GM21717 (cell line): ENCODE results near the gene TGFBR2.

ENCODE experiments used
- ATAC-seq: cut with Tn5 transposase; IDR thresholded peaks from one replicate; pipeline ENCODE4 v1.9.1; 2021; ENCODE audit warnings: mild to moderate bottlenecking, moderate library complexity; ENCODE audit not compliant: unreplicated experiment

The TGFBR2 gene

GRCh38 chr3:30606301-30607031 lies at the start of gene TGFBR2:
Gene TGFBR2, plus strand, starts transcription at chr3:30606601. Its CDS starts 283 bp downstream, at chr3:30606884.
- peak; percentile 73 for ATAC-seq

DNA sequence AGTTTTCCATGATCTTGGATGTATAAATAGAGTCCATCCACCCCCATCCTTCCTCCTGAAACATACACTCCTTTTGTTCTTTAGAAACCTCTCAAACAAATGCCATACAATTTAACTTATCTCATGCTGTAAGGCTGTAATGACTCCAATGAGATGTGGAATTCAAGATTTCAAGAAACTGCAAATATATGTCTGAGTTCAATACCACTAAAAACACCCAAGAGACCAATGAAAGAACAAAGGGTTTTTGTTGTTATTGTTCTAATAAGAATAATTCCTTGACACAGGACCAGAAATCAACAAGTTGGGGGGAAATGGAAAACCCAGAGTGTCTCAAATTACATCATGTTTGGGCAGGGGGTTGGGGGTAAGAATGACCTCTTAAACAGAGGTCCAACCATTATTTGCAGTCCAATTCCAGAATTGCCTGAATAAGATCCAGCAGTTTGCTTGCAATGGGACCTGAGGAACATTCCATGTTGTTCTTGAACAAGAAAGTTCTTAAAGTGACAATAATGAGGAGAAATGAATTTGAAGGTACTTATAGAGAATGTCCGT lies 48.6 kb upstream of the TGFBR2 start:
- no peak for ATAC-seq

DNA sequence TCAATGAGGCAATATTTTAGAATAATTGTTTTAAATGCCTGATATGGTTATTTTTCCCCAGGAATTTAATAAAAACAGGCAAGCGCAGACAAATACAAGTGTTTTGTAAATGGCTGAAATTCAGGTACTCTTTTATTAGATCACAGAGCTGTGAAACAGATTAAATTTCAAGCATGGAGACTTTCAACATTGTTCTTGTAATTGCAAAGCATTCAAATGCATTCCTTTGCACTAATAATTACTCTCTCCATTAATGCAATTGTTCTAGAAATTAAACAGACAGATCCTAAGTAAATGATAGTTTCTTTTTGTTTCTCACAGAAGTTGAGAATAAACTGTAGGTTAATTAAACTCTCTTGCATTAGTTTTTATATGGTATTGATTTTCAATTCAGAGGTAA lies 42.4 kb upstream of the TGFBR2 start:
- no peak for ATAC-seq

GRCh38 chr3:30567139-30567753 lies 39.2 kb upstream of the TGFBR2 start:
- no peak for ATAC-seq

DNA sequence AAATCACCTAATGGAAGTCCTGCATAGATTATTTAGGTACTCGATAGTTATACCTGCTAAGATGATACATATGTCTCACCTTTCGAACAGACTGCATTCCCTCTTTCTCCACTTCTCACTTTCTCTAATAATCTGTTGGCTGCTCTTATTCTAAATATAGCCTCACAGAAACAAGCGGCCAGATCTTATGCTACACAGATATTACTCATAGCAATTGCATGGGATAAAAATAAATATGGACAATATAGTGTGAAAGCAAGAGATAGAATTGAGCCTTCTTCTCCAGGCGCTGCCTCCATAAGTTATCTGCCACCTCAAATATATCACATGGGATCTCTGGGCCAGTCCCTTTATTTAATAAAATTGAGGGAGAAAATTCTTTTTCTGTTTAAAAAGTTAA lies 29.5 kb upstream of the TGFBR2 start:
- no peak for ATAC-seq

- ATAC-seq = peak; percentile 83
These were observed 28.6 kb upstream of the TGFBR2 start for GRCh38 chr3:30577788-30578187.

GRCh38 chr3:30578479-30578878 lies 27.9 kb upstream of the TGFBR2 start:
- ATAC-seq = no peak

GRCh38 chr3:30578986-30579579 lies 27.3 kb upstream of the TGFBR2 start:
- no peak for ATAC-seq

DNA sequence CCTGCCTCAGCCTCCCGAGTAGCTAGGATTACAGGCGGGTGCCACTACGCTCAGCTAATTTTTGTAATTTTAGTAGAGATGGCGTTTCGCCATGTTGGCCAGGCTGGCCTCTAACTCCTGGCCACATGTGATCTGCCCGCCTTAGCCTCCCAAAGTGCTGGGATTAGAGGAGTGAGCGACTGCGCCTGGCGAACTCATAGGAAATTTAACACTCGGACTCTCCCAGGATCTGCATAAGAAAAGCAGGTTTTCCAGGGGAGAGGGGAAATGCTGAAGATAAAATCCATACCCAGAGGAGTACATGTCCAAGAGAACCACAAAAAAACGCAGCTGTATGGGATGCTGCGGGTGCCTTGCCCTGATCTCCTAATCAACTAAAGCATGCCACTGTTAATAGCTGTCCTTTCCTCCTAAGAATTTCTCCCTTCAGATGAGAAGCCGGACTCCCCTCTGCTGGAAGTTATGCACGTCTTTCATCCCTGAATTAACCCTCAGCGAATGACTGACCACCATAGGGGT lies 25.3 kb upstream of the TGFBR2 start:
- no peak for ATAC-seq

- ATAC-seq = no peak
These were observed 24.4 kb upstream of the TGFBR2 start for GRCh38 chr3:30581982-30582381.

DNA sequence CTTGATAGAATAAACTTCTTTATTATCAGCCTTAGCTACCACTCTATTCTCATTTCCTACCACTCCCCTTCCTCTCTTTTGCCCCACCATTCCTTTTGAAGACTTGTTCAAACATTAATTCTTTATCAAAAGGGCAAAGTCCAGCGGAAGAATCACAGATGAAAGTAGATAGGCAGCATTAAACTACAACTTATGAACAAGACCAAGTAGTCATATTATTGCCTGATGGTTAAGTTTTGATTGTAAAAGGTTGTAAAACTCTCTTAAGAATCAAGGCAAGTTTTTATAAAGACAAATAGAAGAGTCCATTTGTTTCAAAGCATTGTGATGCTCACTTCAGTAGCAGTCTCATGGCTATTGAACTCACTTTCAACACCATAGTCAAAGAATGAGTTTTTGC lies 22.4 kb upstream of the TGFBR2 start:
- ATAC-seq = no peak

DNA sequence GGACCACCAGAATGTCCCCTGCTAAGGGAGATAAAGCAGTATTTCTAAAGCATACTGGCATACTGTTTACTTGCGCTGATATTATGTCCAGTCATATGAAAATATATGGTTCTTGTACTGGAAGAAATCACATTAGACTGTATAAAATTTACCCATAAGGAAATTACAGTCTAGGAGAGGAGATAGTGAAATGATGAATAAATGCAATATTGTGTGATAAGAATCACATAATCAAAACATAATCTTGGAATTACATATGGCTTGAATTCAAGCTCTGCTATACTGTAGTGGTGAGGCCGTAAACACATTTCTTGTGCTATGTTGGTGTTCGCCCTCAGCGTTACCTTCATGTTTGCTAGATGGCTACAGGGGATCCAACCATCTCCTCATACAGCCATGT lies 20.7 kb upstream of the TGFBR2 start:
- ATAC-seq = no peak

- ATAC-seq = no peak
These were observed 20.1 kb upstream of the TGFBR2 start for GRCh38 chr3:30586096-30586805.

GRCh38 chr3:30586806-30587486 lies 19.5 kb upstream of the TGFBR2 start:
- no peak for ATAC-seq

- ATAC-seq = no peak
These were observed 18.5 kb upstream of the TGFBR2 start for GRCh38 chr3:30587904-30588303.

DNA sequence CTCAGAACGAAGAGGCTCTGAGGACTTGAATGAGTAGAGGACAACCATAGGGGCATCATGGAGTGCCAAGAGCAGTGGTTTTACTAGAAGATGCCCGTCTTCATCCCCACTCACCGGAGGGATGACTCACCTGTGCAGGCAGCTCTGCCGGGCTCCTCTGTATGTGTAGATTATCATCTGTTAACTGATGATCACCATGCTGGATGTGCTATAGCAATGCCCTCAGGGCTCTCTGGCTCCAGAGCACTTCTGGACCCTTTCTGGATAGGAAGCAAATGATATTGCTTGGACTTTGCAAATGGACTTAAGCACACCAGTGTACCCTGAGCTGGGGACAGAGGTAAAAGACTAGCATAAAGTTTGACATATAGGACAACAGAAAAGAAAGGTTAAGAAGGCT lies 10.2 kb upstream of the TGFBR2 start:
- ATAC-seq = no peak

- no peak for ATAC-seq
These were observed 9.2 kb upstream of the TGFBR2 start for GRCh38 chr3:30597131-30597768.

- ATAC-seq = no peak
These were observed 8.6 kb upstream of the TGFBR2 start for GRCh38 chr3:30597769-30598134.

GRCh38 chr3:30598668-30599545 lies 7.5 kb upstream of the TGFBR2 start:
- no peak for ATAC-seq
